MV-4-11 (cell line): ENCODE results near the gene CFAP299.
"Not testable (repeated sequence)": the region's sequence is repeated elsewhere in the genome, so short reads cannot be mapped to it uniquely, and the experiment has no call there.

Experiments
- DNase-seq: peaks from one replicate; lab custom pipeline; 2025; lab: John Stamatoyannopoulos, UW

The CFAP299 gene

DNA sequence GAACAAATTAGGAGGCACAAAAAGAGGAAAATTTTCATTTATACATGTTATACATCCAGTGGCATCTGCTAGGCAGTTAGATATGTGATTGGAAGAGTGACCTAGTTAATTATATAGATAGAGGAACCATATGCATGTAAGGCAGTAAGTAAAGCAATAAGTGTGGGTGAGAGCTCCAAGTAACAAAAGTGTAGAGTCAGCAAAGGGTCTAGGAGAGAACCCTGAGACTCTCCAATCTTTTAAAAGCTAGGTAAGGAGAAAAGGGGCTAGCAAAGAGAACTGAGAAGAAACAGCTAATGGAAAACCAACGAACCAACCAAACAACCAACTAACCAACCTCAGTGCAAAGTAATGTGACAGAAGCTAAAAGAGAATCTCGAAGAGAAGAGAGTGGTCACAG is 3.8 kb upstream of the CFAP299 start:
- DNase-seq, result no peak

DNA sequence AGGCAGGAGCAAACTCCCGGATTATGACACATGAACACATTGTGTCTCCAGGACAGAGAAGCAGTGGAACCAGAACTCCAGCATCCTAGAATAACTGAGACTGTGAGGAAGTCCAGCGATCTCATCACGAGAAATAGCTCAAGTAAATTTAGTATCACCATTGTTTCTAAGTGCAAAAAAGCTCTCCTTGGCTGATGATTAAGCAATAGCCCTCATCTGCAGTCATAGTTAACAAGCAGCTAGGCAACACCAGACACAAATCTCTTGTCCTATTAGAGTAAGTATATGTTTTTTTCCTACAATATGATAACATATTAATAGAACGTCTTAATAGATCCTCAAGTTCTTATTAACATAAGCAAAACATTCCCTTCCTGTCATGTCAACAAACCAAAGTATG is 2.4 kb upstream of the CFAP299 start:
- DNase-seq, result no peak

DNA sequence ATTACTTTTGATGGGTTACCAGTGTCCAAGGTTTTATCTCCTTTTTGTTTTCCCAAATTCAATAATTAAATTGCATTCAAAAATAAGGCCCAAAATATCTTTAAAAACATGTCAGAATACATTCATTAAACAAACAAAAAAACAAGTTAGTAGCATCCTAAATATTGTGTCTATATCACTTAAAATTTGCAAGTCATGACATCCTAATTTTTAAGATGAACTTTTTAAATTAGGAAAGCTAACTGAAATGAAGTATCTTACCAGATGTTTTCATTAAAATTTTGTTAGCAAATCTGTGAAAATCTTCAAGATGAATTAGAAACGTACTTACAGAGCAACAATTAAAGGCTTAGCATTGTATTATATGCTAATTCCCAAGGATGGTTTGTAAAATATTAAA is 962 bp upstream of the CFAP299 start:
- no peak for DNase-seq

DNA sequence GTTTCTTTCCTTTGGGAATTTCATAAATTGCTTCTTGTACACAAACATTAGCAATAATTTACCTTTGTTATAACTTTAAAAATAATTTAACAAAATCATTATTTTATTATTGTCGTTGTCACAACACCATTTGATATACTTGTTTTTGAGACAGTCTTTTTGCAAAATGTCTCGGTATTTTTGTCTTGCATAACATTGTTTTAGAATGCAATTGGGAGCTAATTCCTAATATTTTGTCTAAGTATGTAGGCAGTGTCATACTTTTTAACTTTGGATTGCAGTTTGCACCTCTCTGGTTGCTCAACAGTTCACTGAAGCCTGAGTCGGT is 340 bp upstream of the CFAP299 start:
- no peak for DNase-seq

DNA sequence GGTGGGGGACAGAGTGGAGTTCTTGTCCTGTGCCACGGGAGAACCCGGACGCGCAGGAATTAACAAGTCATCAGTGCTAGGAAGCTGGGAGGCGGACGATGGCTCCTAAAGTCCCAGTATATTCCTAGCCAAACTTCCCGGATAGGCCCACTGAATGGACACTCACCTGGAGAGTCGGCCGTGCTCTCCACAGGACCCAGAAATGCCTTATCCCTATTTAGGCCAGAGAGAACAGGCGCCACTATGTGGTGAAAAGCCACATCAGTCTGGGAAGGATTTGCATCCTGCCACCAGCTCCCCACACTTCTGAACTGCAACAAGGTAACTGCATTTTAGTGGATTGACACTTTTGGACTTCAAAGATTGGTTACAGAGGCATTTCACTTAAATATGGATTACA is 1.1 kb downstream of the CFAP299 start:
- no peak for DNase-seq

DNA sequence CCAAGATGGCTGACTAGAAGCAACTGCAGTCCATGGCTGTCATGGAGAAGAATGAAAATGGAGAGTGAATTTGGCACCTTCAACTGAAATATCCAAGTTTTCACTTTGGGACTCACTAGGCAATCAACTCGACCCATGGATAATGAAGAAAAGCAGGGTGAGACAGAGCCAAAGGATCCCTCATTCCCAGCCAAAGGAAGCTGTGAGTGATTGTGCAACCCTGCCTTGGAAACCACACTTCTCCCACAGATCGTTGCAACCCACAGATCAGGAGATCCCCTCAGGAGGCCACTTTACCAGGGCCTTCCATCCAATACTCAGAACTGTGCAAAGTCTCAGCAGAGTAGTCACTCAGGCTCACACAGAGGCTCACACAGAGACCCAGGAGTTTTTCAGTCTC is 4.5 kb downstream of the CFAP299 start:
- DNase-seq, result no peak

DNA sequence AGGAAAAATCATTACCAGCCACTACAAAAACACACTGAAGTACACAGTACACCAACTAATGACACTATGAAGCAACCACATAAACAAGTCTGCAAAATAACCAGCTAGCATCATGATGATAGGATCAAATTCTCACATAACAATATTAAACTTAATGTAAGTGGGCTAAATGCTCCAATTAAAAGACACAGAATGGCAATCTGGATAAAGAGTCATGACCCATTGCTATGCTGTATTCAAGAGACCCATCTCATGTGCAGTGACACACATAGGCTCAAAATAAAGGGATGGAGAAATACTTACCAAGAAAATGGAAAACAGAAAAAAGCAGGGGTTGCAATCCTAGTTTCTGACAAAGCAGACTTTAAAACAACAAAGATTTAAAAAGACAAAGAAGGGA is 7.2 kb downstream of the CFAP299 start:
- DNase-seq, result not testable (repeated sequence)

DNA sequence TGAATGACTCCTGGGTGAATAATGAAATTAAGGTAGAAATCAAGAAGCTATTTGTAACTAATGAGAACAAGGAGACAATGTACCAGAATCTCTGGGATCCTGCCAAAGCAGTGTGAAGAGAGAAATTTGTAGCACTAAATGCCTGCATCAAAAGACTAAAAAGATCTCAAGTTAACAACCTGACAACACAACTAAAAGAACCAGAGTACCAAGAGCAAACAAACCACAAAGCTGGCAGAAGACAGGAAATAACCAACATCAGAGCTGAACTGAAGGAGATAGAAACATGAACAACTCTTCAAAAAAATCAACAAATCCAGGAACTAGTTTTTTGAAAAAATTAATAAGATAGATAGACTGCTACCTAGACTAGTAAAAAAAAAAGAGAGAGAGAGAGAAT is 8.4 kb downstream of the CFAP299 start:
- DNase-seq, result no peak

DNA sequence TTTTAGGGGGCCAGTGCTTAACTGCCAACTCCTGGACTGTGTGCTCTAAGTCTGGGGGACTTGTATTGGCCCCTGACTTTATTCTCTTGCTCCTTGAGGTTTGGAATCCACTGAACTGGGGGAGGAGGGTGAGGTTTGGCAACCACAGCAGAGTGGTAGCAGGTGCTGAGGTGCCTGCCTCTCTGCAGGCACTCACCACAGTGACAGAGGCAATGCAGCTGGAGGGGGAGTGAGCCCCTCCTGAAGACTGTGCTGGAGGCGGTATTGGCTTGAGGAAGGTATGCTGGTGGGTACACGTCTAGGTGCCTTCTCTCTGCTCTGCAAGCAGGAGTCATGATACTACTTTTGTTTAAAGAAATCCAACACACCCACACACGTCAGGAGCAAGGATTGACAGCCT is 24.6 kb downstream of the CFAP299 start:
- no peak for DNase-seq

DNA sequence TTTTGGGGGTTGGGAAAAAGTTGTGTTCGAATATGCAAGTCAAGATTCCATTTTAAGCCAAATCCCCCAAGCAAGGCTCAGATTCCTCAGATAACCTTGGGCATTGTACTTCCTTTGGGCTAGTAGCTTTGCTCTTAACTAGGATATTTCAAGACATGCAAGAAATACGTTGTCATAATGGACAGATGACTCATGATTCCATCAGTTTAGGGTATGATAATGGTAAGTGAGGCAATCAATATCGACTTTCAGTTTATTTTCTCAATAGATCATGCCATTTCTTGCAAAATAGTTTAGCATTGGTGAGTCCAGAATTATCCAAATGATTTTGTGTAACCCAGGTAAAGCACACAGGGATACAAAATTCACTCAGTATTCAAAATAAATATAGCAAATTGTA is 25.4 kb downstream of the CFAP299 start:
- DNase-seq, result no peak

DNA sequence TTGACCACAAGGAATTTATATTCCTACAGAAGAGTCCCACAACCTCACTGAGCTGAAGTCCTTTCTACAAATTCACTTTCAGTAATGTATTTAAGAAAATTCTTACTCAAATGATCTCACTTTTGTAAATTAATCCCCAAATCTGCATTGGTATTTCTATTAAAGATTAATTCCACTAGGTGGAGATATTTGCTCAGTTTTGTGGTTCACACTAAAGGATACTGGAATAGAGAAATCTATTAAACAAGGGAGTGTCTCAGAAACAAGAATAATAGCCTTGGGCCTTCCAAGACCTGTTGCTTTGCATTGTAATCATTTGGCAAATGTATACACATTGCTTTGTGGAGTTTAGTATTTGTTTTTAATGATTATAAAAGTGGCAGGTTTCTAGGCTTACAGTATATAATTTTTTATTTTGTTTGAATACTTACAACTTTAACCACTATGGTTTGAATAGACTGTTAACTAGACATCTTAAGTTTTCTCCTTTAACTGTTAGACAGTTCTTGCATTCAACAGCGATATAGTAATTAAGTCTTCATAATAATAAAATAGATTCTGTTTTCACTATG is 25.9 kb downstream of the CFAP299 start:
- DNase-seq, result no peak

DNA sequence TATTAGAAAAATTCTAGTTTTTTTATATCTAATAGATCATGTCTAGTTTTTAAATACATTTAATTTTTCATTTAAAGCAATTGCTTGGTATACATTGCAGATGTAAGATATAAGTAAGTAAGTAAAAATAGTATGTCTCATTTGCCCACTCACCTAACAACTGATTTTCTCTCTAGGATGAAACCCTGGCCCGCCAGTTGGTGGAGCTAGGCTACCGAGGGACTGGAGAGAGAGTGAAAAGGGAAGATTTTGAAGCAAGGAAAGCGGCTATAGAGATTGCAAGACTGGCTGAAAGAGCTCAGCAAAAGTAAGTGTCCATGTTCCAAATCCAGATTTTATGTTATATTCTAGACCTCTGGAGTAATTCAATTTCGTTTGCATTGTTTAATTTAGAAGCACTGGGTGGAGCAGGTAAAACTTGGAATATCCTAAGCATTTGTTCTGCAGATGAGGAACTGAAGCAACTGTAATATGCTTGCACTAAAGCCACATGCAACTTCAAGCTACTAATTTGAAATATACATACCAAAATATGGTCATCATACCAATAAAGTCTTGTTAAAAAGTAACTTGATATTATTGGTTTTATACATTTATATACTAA is 27.1 kb downstream of the CFAP299 start:
- no peak for DNase-seq

DNA sequence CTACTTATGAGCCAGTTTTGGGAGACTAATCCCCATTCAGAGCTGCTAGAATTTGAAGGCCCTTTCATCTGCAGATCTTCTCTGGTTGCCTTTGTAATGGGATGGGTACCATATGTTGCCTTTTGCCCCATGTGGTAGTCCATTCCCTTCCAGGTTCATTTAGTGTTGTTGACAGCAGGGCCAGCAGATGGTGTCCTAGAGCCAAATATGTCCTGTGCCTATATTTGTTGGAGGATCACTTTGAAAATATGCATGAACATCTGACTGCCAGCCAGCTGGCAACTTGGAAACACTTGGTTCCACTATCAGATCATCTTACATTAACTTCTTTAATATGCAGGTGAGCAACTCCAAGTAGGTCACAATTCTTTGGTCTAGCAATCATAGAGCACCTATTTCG is 30.4 kb downstream of the CFAP299 start:
- DNase-seq, result no peak

DNA sequence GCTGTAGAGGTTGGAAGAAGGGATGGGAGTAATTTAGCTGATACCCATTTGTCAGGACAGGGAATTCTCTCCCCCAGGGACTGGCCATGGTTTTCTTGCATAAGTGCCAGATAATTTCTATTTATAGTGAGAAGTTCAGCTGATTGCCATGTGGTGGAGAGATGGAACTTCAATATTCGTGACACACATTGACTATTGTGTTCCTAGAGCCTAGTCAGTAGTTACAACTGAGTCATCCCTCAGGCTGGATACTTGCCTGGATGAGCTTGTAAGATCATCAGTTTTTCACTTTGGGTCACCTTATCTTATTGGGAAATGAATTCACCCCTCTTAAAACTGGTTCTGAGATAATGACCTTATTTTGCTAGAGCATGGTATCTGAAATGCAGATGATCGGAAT is 32.2 kb downstream of the CFAP299 start:
- no peak for DNase-seq

DNA sequence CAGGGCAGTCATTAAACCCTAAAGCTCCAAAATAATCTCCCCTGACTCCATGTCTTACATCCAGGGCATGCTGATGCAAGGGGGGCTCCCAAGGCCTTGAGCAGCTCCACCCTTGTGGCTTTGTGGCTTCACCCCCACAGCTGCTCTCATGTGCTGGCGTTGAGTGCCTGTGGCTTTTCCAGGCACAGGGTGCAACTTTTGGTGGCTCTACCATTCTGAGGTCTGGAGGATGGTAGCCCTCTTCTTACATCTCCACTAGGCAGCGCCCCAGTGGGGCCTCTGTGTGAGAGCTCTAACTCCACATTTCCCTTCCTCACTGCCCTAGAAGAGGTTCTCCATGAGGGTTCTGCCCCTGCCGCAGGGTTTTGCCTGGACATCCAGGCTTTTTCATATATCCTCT is 35.1 kb downstream of the CFAP299 start:
- no peak for DNase-seq

DNA sequence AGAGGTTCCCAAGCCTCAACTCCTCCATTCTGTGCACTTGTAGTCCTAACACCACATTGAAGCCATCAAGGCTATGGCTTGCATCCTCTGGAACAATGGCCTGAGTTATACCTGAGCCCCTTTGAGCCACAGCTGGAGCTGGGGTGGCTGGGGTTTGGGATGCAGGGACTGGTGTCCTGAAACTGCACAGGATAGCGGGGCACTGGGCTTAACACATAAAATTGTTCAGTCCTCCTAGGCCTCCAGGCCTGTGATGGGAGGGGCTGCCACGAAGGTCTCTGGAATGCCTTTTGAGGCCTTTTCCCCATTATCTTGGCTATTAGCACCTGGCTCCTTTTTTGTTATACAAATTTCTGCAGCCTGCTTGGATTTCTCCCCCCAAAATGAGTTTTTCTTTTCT is 35.5 kb downstream of the CFAP299 start:
- DNase-seq, result no peak

DNA sequence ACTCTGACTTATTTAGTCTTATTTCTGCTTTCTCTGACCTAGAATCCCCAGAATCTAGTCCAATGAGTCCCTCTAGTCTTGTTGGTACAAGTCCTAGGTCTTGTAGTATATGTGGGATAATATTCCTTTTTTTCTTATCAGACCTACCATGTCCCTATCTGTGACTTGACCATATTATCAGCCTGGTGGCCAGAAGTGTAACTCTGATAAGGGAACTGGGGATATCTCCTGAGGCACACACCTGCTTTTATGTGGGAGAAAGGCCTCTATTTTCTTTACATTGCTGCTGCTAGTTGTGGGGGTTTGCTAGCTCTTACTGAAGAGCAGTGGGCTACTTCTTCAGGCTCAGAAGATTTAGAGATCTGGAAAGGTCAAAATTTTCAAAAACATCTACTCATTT is 38.6 kb downstream of the CFAP299 start:
- no peak for DNase-seq

DNA sequence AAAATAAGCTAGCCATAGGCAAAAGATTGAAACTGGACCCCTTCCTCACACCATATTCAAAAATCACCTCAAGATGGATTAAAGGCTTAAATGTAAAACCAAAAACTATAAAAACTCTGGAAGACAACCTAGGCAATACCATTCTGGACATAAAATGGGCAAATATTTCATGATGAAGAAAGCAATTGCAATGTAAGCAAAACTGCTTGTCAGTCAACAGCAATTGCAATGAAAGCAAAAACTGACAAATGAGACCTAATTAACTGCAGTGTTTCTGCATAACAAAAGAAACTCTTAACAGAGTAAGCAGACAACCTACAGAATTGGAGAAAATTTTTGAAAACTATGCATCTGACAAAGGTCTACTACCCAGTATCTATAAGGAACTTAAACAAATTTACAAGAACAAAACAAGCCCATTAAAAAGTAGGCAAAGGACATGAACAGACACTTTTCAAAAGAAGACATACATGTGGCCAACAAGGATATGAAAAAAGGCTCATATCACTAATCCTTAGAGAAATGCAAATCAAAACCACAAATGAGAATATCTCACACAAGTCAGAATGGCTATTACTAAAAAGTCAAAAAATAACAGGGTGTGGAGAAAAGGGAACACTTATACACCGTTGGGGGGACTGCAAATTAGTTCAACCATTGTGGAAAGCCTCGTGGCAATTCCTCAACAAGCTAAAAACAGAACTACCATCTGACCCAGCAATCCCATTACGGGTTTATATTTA is 46.7 kb downstream of the CFAP299 start:
- no peak for DNase-seq

DNA sequence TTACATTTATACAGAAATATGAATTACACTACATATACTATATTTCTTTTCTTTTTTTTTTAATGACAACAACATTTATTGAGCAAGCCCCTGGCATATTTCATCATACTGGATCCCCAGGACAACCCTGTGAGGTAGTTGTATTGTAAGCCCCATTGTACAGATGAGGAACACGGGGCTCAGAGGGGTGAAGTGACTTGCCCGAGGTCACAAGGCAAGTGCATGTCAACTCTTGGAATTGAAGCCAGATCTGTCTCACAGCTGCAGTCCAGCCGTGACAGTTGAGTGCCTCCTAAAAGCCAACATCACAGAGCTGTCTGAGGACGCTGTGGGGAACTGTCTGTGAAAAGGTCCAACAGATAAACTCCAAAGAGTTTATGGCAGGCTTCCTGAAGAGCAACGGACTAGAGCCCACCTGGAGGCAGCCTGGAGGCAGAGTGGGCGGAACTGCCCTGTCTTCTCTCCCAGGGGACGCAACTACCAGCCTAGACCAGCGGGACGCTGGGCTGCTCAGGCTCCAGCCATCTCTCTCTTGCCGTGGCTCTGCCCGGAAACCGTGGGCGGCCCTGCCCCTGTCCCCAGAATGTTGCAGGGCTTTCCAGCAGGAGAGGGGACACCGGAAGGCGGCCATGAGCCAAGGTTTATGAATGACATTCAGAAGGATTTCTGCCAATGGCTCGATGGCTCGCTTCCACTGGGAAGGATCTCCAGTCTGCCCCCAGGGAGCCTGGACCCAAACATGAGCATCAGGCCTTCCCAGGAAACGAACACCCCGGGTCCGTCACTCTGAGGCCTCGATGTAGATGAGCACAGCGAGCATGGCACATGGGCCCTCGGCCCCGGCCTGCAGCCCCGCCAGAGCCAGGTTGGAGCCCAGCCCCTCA is 50.1 kb downstream of the CFAP299 start:
- DNase-seq, result no peak

DNA sequence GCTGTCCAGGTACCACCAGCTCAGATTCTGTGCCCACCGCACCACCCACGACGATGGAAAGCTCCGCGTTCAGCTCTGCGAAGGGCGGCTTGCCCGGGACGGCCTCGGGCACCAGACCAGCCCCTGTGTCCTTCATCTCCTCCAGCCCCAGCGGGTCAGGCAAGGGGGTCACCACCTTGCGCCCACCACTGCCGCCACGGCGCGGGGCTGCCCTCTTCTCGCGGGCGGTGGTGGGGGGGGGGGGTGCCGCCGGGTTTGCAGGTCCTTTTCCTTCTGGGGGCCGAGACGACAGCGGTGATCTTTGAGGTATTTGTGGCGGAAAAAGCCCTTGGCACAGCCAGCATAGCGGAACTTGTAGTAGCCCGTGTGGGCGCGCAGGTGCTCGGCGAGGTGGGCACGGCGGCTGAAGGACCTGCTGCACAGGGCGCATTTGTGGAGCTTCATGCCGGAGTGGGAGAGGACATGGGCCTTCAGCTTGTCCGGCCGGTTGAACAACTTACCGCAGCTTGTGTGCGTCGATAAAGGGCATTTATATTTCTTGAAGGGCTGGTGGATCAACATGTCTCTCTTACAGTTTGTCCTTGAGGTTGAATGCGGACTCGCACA is 50.9 kb downstream of the CFAP299 start:
- no peak for DNase-seq

DNA sequence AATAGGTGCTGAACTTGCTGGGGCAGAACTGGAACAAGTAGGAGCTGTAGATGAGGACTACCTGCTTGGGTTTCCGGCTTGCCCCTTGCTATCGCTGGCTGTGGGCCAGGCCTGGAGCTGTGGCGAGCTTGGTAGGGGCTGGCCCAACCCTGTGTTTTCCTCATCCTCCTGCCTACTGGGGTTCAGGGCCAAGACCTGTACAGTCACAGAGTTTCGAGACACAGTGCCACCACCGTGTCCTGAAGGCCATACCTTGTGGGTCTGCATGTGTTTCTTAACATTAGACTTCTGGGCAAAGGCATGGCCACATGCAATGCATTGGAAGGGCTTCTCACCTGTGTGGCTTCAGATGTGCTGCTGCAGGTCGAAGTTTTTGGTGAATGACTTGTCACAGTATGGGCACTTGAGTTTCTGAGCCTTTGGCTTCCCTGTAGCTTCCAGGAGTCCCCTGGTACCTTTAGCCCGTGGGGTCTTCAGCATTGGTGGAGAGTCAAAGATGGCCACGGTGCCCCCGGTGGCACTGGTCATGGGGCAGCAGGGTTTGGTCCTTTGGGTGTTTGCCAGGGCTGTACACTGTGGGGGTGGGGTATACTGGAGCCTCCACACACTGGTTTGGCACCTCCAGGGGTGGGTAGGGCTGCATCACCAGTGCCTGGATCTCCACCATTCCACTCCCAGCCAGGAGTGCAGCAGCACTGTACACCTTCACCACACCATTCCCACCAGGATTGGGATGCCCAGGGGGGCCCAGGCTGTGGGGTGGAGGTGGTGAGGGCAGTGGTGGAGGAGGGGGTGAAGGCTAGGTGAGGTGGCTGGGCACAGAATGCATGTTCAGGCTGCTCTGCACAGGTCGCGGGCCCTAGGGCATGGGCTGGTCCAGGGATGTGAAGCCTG is 52.1 kb downstream of the CFAP299 start:
- DNase-seq, result no peak

DNA sequence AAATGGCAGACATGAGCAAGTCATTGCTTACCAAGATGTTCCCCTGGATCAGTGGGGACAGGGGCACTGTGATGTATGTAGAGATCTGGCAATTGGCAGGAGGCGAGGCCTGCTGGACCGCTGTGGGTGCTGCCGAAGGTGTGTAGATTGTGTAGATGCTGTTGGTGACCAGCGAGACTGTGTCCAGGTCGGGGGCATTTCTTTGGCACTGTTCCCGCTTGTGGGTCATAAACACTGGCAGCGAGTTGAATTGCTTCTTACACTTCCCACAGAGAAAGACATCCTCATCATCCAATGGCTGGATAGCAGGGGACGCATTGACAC is 52.7 kb downstream of the CFAP299 start:
- no peak for DNase-seq
